ENCODE measurements around the gene METTL24. TPM values are rescaled to one million over a fixed set of nuclear protein-coding genes. Genes with fewer than 3 reads are reported as not detected.

Gene METTL24
- total RNA-seq, 1 donor from 2014 or later: 3.2 TPM

DNA sequence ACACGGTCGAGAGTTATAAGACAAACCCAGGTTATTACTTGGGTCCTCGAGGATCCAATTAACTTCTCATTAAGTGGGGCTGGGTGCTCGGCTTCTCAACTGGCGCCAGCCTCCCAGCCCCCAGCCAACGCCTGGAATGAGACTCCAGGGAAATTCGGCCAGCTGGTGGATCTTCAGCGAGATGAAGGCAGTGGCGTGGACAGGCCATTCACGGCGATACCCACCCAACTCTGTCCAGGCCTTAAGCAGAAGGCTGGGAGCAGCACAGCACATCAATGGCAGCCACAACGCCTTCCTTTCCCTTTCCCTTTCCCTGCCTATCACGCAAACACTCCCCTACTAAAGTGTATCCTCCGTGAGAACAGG lies 868 bp downstream of the METTL24 start:
- peaks cover 49% of the 10 kb centered on the region for H3F3A ChIP-seq (ENCODE audit: low read depth)
- Mint-ChIP-seq H3K4me1 (peaks cover 73% of the 10 kb centered on the region), H3K36me3 (peaks cover 4% of the 10 kb centered on the region), H3K27ac (peak overlapping the region; percentile 99), H3K4me3 (peak overlapping the region; percentile 88), H3K9me3 (peaks cover 13% of the 10 kb centered on the region), H3K27me3 (ENCODE audit: insufficient read depth, low read depth) (peaks cover 26% of the 10 kb centered on the region)
- peaks cover 71% of the 10 kb centered on the region for H3K4me1 ChIP-seq
- no peaks in the 10 kb centered on the region for H3K9me3 ChIP-seq (ENCODE audit: low read depth)
- peak overlapping the region; percentile 78 for H3K4me2 ChIP-seq
- H3K27ac ChIP-seq: no peak overlapping the region
- peak overlapping the region; percentile 85 for H2AFZ ChIP-seq (replicated peaks)
- no peaks in the 10 kb centered on the region for H4K20me1 ChIP-seq (ENCODE audit: low read depth)
- TF ChIP-seq CTCF (IDR thresholded peaks at IDR 0.05) (no peak), EZH2phosphoT487 (IDR thresholded peaks at IDR 0.05) (no peak), EZH2 (IDR thresholded peaks at IDR 0.05) (no peak)
- no peak for DNase-seq (ENCODE audit: low spot score)
- H3K9ac ChIP-seq: no peak overlapping the region
- H3K79me2 ChIP-seq (ENCODE audit: low read depth): no peaks in the 10 kb centered on the region
- peak overlapping the region; percentile 60 for H3K4me3 ChIP-seq
- no peaks in the 10 kb centered on the region for H3K36me3 ChIP-seq
- H3K27me3 ChIP-seq: peaks cover 24% of the 10 kb centered on the region

DNA sequence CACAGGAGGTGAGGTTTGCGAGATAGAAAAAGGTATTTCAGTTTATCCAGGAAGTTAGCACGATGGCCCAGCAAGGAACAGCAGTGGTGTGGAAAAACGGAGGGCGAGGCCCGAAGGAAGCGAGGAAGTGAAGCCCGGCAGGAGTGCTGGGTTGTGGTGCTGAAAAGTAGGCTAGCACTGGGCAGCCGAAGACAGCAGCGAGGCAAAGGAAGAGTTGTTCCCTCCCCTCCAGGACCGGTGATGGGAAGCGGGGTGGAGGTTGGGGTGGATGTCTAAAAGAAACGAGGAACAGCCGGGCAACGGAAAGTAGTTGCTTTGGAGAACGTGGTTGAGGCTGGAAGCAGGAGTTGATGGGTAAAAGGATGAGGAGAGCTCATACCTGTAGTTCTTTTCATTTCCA lies 1.4 kb downstream of the METTL24 start:
- peaks cover 54% of the 10 kb centered on the region for H3F3A ChIP-seq (ENCODE audit: low read depth)
- Mint-ChIP-seq H3K27ac (peak overlapping the region; percentile 78), H3K9me3 (peaks cover 9% of the 10 kb centered on the region), H3K4me3 (peak overlapping the region; percentile 88), H3K27me3 (ENCODE audit: insufficient read depth, low read depth) (peaks cover 26% of the 10 kb centered on the region), H3K4me1 (peaks cover 78% of the 10 kb centered on the region), H3K36me3 (peaks cover 2% of the 10 kb centered on the region)
- H3K79me2 ChIP-seq (ENCODE audit: low read depth): no peaks in the 10 kb centered on the region
- DNase-seq (ENCODE audit: low spot score): no peak
- H3K36me3 ChIP-seq: no peaks in the 10 kb centered on the region
- peaks cover 24% of the 10 kb centered on the region for H3K27me3 ChIP-seq
- TF ChIP-seq EZH2 (IDR thresholded peaks at IDR 0.05): peak; percentile 0
- no peak for TF ChIP-seq CTCF (IDR thresholded peaks at IDR 0.05)
- H3K4me3 ChIP-seq: no peak overlapping the region
- H3K4me2 ChIP-seq: peak overlapping the region; percentile 78
- no peaks in the 10 kb centered on the region for H3K9me3 ChIP-seq (ENCODE audit: low read depth)
- H3K4me1 ChIP-seq: peaks cover 76% of the 10 kb centered on the region
- H3K9ac ChIP-seq: no peak overlapping the region
- H4K20me1 ChIP-seq (ENCODE audit: low read depth): no peaks in the 10 kb centered on the region
- H3K27ac ChIP-seq: no peak overlapping the region
- peak overlapping the region; percentile 5 for H2AFZ ChIP-seq (replicated peaks)

- Histone ChIP-seq H3K9ac (no peak overlapping the region), H3K36me3 (no peaks in the 10 kb centered on the region), H3K9me3 (ENCODE audit: low read depth) (no peaks in the 10 kb centered on the region), H3K79me2 (ENCODE audit: low read depth) (no peaks in the 10 kb centered on the region), H3K4me2 (peak overlapping the region; percentile 7), H3F3A (ENCODE audit: low read depth) (peaks cover 54% of the 10 kb centered on the region), H3K4me1 (peaks cover 82% of the 10 kb centered on the region), H3K4me3 (no peak overlapping the region), H3K27me3 (peaks cover 24% of the 10 kb centered on the region), H3K27ac (no peak overlapping the region), H4K20me1 (ENCODE audit: low read depth) (no peaks in the 10 kb centered on the region), H2AFZ (replicated peaks) (no peak overlapping the region)
- peak; percentile 42 for DNase-seq (ENCODE audit: low spot score)
- Mint-ChIP-seq H3K36me3 (peaks cover 2% of the 10 kb centered on the region), H3K9me3 (peaks cover 4% of the 10 kb centered on the region), H3K4me3 (peak overlapping the region; percentile 65), H3K4me1 (peaks cover 85% of the 10 kb centered on the region), H3K27me3 (ENCODE audit: insufficient read depth, low read depth) (peaks cover 26% of the 10 kb centered on the region), H3K27ac (peak overlapping the region; percentile 97)
- TF ChIP-seq EZH2 (IDR thresholded peaks at IDR 0.05) (no peak), CTCF (IDR thresholded peaks at IDR 0.05) (no peak), EZH2phosphoT487 (IDR thresholded peaks at IDR 0.05) (no peak)
Measured at GRCh38 chr6:110355727-110356126, 2.4 kb downstream of the METTL24 start.
